Measurements from ENCODE around the gene MTURN.
"Not testable (repeated sequence)": the region's sequence is repeated elsewhere in the genome, so short reads cannot be mapped to it uniquely, and the experiment has no call there.

The MTURN gene

GRCh38 chr7:30134611-30135300, at the start of gene MTURN:
Gene MTURN, plus strand, starts transcription at chr7:30134986. Its CDS starts 151 bp downstream, at chr7:30135137.
- DNase-seq (peak; percentile 86), ATAC-seq (peak; percentile 82)
- H3K4me3 Mint-ChIP-seq, result peak within 1 kb of the TSS; percentile 85
- peaks cover 17% of the 10 kb centered on the region for H3K27me3 Mint-ChIP-seq
- peak within 1 kb of the TSS; percentile 67 for H3K27ac Mint-ChIP-seq
- peaks cover 8% of the 10 kb centered on the region for H3K4me1 Mint-ChIP-seq
- H3K36me3 Mint-ChIP-seq (ENCODE audit: low read depth), result no peaks in the 10 kb centered on the region
- H3K9me3 Mint-ChIP-seq, result no peaks in the 10 kb centered on the region

DNA sequence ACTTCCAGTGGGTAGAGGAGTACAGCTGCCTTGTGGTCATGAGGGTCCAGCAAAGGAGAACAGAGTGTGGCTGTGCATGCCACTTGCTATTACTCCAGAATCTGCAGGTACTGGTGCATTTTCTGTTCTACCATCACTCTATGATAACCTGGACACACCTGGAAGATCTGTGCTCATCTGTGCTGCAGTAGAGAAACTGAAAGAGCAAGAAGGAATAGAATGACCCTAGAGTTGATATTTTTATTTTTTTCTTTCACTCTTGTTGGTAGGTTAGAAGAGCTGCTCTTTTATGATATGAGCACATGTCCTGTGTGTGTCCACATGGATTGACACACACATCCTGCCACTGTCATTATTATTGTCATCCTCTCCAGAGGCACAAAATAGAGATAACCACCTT, 48.3 kb upstream of the MTURN start:
- Mint-ChIP-seq H3K4me3 (no peak overlapping the region), H3K27me3 (no peaks in the 10 kb centered on the region), H3K27ac (no peak overlapping the region), H3K4me1 (no peaks in the 10 kb centered on the region), H3K36me3 (ENCODE audit: low read depth) (no peaks in the 10 kb centered on the region), H3K9me3 (no peaks in the 10 kb centered on the region)
- DNase-seq (no peak), ATAC-seq (no peak)

DNA sequence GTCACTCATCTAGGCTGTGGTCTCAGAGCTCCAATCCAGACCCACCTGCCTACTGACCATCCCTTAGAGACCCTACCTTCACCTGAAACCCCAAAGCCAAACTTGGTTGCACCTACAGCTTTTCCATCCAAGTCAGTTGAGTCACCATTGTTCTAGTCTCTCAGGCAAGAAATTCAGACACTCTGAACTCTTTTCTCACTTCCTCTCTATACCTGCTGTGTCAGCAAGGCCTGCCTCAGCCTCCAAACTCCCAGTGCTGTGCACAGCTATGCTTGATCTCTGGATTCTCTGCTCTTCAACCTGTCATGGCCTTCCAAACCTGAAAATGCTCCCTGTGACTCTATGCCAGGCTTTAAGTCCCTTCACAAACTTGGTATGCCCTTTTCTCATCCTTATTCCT, 47.4 kb upstream of the MTURN start:
- DNase-seq (no peak), ATAC-seq (no peak)
- Mint-ChIP-seq H3K36me3 (ENCODE audit: low read depth) (no peaks in the 10 kb centered on the region), H3K4me3 (no peak overlapping the region), H3K4me1 (no peaks in the 10 kb centered on the region), H3K9me3 (no peaks in the 10 kb centered on the region), H3K27ac (no peak overlapping the region), H3K27me3 (no peaks in the 10 kb centered on the region)

DNA sequence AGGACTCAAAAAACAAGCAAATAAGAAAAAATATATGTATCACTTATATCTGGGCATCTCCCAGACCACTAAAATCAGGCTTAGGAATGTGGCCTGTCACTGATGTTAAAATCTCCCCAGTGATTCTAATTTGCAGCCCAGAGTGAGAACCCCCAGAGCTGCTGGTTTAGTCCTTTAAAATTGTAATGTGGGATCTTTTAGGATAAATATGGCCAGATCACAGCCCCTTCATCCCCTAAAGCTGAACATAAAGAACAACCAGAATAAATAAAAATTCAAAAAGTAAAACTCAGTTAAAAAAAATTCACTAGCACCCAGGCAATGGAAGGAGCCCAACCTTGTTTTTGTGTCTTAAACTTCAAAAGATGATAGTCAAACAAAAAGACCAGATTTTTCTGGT, 46.4 kb upstream of the MTURN start:
- H3K36me3 Mint-ChIP-seq (ENCODE audit: low read depth), result no peaks in the 10 kb centered on the region
- no peak for DNase-seq
- no peaks in the 10 kb centered on the region for H3K9me3 Mint-ChIP-seq
- no peak overlapping the region for H3K4me3 Mint-ChIP-seq
- H3K27me3 Mint-ChIP-seq, result no peaks in the 10 kb centered on the region
- ATAC-seq, result no peak
- H3K27ac Mint-ChIP-seq, result no peak overlapping the region
- H3K4me1 Mint-ChIP-seq, result no peaks in the 10 kb centered on the region

DNA sequence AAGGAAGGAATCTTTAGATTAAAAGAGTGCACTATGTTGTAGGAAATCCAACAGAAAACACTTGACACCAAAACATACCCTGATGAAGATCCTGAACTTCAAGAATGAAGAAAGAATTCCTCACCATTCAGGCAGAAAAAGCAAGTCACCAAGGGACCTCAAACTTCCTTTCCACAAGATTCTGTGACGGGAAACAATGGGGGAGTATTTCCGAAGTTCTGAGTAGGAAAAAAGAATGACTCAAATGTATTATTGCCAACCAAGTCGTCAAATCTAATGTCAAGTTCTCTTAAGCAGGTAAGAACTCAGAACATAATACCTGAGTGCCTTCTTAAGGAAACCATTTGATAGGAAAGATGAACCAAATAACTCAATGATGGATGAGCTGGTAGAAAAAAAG, 44.7 kb upstream of the MTURN start:
- H3K9me3 Mint-ChIP-seq, result no peaks in the 10 kb centered on the region
- peaks cover 3% of the 10 kb centered on the region for H3K36me3 Mint-ChIP-seq (ENCODE audit: low read depth)
- DNase-seq (no peak), ATAC-seq (no peak)
- H3K4me1 Mint-ChIP-seq, result no peaks in the 10 kb centered on the region
- H3K4me3 Mint-ChIP-seq, result no peak overlapping the region
- H3K27me3 Mint-ChIP-seq, result no peaks in the 10 kb centered on the region
- H3K27ac Mint-ChIP-seq, result no peak overlapping the region

GRCh38 chr7:30091491-30091912, 43.3 kb upstream of the MTURN start:
- ATAC-seq (no peak), DNase-seq (no peak)
- H3K27ac Mint-ChIP-seq, result no peak overlapping the region

GRCh38 chr7:30091987-30092386, 42.8 kb upstream of the MTURN start:
- no peak for ATAC-seq
- Mint-ChIP-seq H3K36me3 (ENCODE audit: low read depth) (peaks cover 5% of the 10 kb centered on the region), H3K4me3 (no peak overlapping the region), H3K27me3 (no peaks in the 10 kb centered on the region), H3K4me1 (no peaks in the 10 kb centered on the region), H3K27ac (no peak overlapping the region), H3K9me3 (no peaks in the 10 kb centered on the region)
- DNase-seq, result no peak

More at GRCh38 chr7:30091491-30091912, 43.3 kb upstream of the MTURN start:
- no peaks in the 10 kb centered on the region for H3K27me3 Mint-ChIP-seq
- H3K9me3 Mint-ChIP-seq, result no peaks in the 10 kb centered on the region
- H3K4me3 Mint-ChIP-seq, result no peak overlapping the region
- no peaks in the 10 kb centered on the region for H3K4me1 Mint-ChIP-seq
- H3K36me3 Mint-ChIP-seq (ENCODE audit: low read depth), result peaks cover 3% of the 10 kb centered on the region

DNA sequence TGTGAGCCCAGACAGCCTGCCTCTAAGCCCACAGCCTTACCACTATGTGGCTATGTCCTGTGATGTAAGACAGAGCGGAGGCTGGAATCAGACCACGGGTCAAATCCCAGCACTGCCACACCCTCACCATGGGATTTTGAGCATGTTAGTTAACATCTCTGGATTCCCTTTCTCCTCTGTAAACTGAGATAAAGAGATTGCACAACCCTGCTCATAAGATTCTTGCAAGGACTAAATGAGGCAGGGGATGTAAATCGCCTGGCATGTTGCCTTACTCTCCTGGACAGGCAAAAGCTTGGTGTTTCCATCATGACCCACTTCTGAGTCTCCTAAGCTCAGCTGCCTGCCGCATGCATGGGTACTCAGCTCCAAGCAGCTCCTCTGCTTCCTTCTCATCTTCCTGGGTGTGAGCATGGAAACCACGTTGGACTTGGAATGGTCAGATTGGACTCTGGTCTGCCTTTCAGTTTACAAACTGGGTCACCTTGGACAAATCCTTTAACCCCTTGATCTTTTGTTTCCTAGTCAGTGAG, 41.3 kb upstream of the MTURN start:
- Mint-ChIP-seq H3K27ac (no peak overlapping the region), H3K4me1 (no peaks in the 10 kb centered on the region), H3K27me3 (no peaks in the 10 kb centered on the region), H3K36me3 (ENCODE audit: low read depth) (peaks cover 9% of the 10 kb centered on the region), H3K9me3 (no peaks in the 10 kb centered on the region), H3K4me3 (no peak overlapping the region)
- no peak for DNase-seq
- ATAC-seq, result no peak

GRCh38 chr7:30098599-30098998, 36.2 kb upstream of the MTURN start:
- not testable (repeated sequence) for H3K4me3 Mint-ChIP-seq, H3K4me1 Mint-ChIP-seq, H3K27me3 Mint-ChIP-seq, ATAC-seq, H3K27ac Mint-ChIP-seq, H3K9me3 Mint-ChIP-seq, DNase-seq
- H3K36me3 Mint-ChIP-seq (ENCODE audit: low read depth), result peaks cover 12% of the 10 kb centered on the region

GRCh38 chr7:30102281-30102680, 32.5 kb upstream of the MTURN start:
- Mint-ChIP-seq H3K4me1 (no peaks in the 10 kb centered on the region), H3K27ac (no peak overlapping the region), H3K36me3 (ENCODE audit: low read depth) (peaks cover 4% of the 10 kb centered on the region), H3K4me3 (no peak overlapping the region), H3K9me3 (no peaks in the 10 kb centered on the region), H3K27me3 (no peaks in the 10 kb centered on the region)
- DNase-seq (no peak), ATAC-seq (no peak)

- Mint-ChIP-seq H3K36me3 (ENCODE audit: low read depth) (peaks cover under 1% of the 10 kb centered on the region), H3K4me3 (no peak overlapping the region), H3K27me3 (no peaks in the 10 kb centered on the region), H3K27ac (no peak overlapping the region), H3K4me1 (no peaks in the 10 kb centered on the region), H3K9me3 (no peaks in the 10 kb centered on the region)
- no peak for DNase-seq
- ATAC-seq, result no peak
Measured at GRCh38 chr7:30104157-30104556, 30.6 kb upstream of the MTURN start.

- ATAC-seq (no peak), DNase-seq (no peak)
- no peaks in the 10 kb centered on the region for H3K27me3 Mint-ChIP-seq
- peaks cover 3% of the 10 kb centered on the region for H3K4me1 Mint-ChIP-seq
- no peak overlapping the region for H3K27ac Mint-ChIP-seq
- H3K4me3 Mint-ChIP-seq, result no peak overlapping the region
- H3K36me3 Mint-ChIP-seq (ENCODE audit: low read depth), result peaks cover 12% of the 10 kb centered on the region
- H3K9me3 Mint-ChIP-seq, result peaks cover 18% of the 10 kb centered on the region
Measured at GRCh38 chr7:30112103-30112713, 22.6 kb upstream of the MTURN start.

- H3K36me3 Mint-ChIP-seq (ENCODE audit: low read depth), result peaks cover 12% of the 10 kb centered on the region
- H3K27ac Mint-ChIP-seq, result no peak overlapping the region
- H3K27me3 Mint-ChIP-seq, result no peaks in the 10 kb centered on the region
- H3K9me3 Mint-ChIP-seq, result peaks cover 18% of the 10 kb centered on the region
- H3K4me3 Mint-ChIP-seq, result no peak overlapping the region
- DNase-seq (no peak), ATAC-seq (no peak)
- H3K4me1 Mint-ChIP-seq, result peaks cover 3% of the 10 kb centered on the region
Measured at GRCh38 chr7:30113144-30113543, 21.6 kb upstream of the MTURN start.

DNA sequence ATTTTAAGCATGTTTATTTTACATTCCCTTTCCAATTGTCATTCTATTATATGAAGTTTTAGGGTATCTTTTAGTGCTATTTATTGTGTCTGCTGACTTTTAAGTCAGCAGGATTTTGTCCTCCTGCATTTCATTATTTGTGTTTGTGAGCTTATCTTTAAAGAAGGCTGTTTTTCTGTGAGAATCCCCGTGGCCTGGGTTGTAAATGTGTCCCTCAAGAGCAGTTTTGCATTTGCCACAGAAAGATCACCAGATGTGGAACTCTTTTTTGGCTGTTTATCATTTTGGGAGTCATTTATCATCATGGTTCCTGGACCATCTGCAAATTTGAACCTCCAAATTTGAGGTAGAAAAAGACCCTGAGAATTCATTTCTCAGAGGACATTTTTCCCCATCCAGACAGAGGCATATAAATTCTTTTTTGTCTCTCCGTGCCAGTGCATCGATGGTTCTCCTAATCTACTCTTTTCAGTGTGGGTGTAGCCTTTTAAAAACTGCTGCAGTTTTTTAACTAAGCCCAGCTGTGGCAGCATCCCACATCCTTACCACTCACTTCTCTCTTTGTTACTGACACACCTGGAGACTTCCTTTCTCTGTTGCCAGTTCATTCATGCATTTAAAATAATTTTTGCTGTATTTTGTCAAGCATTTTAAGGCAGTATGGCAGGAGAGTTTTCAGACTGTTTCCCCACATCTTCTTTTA, 20.1 kb upstream of the MTURN start:
- DNase-seq, result no peak
- Mint-ChIP-seq H3K27me3 (no peaks in the 10 kb centered on the region), H3K9me3 (peaks cover 18% of the 10 kb centered on the region), H3K4me1 (peaks cover 3% of the 10 kb centered on the region), H3K36me3 (ENCODE audit: low read depth) (peaks cover 12% of the 10 kb centered on the region), H3K4me3 (no peak overlapping the region), H3K27ac (no peak overlapping the region)
- no peak for ATAC-seq

All from activated naive CD8-positive, alpha-beta T cell treated with anti-CD3 and anti-CD28 coated beads, Interleukin-2, amount 50 U/mL, for 24 hours (primary cell).